Fibroblast of mammary gland (primary cell): ENCODE measurements around the gene COL21A1.

Experiments
- DNase-seq: peaks from one replicate; pipeline ENCODE4 v3.0.0-alpha.2; 2010; ENCODE audit warnings: low read depth
- H3K4me3 ChIP-seq: 2 replicates; pipeline ENCODE4 v1.5.1; 2011; ENCODE audit warnings: low read depth, mild to moderate bottlenecking, low read length, moderate library complexity; ENCODE audit not compliant: control insufficient read depth
- TF ChIP-seq, protein P1 (sequence below): conservative IDR thresholded peaks from 2 replicates; pipeline ENCODE4 v1.5.1; 2011; ENCODE audit warnings: low read depth, low read length, inconsistent platforms; ENCODE audit not compliant: control insufficient read depth, insufficient read depth

Gene COL21A1

DNA sequence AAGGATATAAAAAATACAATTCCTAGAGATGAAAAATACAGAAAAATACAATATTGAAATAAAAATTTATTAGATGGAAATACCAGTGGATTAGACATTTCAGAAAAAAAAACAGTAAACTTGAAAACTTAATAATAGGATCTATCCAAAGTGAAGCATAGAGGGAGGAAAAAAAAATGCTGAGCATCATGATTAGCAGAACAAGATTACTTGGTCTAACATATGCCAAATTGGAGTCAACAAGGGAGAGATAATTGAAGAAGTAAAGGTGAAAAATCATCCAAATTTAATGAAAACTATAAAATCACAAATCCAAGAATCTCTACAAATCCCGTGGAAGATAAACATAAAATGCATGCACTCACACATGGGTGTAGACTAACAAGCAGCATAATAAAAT, 205.8 kb downstream of the COL21A1 start:
- no peak overlapping the region for H3K4me3 ChIP-seq
- no peak for DNase-seq
- TF ChIP-seq, protein P1, sequence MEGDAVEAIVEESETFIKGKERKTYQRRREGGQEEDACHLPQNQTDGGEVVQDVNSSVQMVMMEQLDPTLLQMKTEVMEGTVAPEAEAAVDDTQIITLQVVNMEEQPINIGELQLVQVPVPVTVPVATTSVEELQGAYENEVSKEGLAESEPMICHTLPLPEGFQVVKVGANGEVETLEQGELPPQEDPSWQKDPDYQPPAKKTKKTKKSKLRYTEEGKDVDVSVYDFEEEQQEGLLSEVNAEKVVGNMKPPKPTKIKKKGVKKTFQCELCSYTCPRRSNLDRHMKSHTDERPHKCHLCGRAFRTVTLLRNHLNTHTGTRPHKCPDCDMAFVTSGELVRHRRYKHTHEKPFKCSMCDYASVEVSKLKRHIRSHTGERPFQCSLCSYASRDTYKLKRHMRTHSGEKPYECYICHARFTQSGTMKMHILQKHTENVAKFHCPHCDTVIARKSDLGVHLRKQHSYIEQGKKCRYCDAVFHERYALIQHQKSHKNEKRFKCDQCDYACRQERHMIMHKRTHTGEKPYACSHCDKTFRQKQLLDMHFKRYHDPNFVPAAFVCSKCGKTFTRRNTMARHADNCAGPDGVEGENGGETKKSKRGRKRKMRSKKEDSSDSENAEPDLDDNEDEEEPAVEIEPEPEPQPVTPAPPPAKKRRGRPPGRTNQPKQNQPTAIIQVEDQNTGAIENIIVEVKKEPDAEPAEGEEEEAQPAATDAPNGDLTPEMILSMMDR: no peak

DNA sequence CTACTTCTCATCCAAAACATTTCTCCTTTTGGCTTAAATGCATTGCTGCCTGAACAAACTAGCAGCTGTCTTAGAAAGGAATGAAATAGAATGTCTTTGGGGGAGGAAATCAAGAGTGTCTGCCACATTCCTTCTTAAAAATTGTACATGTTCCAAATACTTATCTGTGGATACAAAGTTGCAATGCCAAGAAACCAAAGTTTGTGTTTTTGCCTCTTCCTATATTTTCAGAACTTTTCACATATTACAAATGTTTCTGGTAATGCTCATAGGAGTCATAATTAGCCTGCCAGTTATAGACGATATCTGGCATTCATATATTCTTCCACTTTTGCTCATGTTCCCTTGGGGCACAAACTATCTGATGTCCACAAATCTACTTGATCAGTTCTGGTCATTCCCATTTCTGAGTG, 206.5 kb downstream of the COL21A1 start:
- TF ChIP-seq, protein P1: no peak

DNA sequence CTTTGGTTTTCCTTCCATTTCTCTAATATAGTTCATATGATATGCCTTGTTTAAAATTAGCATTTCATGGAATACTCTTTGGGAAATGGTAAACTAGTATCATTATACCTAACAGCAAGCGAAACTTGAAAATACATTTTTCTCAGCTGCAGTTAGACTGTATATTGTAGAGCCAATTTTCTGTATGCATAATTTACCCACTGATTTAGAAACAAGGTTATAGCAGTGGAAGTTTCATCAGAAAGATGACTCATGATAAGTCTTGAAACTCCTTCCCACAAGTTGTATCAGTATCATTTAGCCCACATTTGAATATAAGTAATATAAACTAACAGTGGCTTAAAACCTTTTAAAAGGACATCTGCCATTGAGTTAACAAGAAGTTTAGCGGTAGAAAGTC, 207.2 kb downstream of the COL21A1 start:
- TF ChIP-seq, protein P1: no peak
- no peak overlapping the region for H3K4me3 ChIP-seq
- peak; percentile 80 for DNase-seq

More for the DNA sequence above, 206.5 kb downstream of the COL21A1 start:
- DNase-seq: peak; percentile 35
- H3K4me3 ChIP-seq: no peak overlapping the region

DNA sequence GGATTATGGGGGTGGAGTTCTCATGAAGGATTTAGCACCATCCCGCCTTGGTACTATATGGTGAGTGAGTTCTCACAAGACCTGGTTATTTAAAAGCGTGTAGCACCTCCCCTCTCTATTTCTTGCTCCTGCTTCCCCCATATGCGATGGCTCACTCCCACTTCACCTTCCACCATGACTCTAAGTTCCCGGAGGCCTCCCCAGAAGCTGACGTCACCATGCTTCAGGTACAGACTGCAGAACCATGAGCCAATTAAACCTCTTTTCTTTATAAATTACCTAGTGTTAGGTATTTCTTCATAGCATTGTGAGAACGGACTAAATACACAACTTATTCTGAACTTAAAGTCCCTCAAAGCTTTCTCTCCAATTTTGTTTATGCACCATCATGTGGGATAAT, 208.6 kb downstream of the COL21A1 start:
- H3K4me3 ChIP-seq: no peak overlapping the region
- TF ChIP-seq, protein P1: no peak
- DNase-seq: no peak

DNA sequence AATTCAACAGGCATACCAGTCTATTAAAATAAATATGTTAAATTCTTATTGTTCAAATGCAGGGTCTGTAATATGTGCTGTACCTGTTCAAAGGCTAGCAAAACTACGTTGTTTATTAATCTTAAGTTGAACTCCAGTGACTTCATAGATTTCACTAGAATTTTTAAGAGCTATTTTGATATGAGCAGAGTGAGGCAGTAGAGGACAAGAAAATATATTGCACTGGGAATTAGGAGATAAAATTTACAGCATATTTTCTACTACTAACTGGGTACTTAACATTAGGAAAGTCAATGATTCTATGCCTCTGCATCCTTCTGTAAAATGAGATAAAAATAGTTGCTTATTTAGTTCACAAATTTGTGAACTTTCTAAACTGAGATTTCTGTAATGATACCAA, 209.8 kb downstream of the COL21A1 start:
- TF ChIP-seq, protein P1: no peak
- H3K4me3 ChIP-seq: no peak overlapping the region
- DNase-seq: no peak

DNA sequence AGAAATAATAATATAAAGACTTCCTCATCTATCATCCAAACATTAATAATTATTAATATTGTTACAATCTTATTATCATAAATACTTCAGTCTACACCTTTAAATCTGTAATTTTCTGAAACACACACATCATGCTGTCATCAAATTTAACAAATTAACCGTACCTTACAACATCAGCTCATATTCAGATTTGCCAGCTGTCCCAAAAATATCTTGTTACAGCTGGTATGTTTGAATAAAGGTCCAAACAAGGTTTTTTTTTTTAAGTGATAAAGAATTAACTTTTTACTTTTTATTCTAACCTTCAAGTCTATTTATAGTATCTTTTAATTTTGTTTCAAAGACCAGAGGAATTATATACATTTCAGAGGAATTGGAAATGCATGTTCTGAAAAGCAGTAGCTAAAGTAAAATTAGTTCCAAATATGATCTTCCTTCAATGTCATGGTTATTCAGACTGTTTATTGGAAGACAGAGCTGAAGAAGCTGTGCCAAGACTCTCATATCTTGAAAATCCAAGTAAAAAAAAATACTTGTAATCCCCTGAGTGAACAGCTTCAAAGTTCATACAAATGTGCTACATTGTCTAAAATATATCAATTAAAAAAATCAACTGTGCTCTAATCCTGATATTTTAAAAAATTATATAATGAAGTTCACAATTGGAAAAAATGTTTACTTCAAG, 210.3 kb downstream of the COL21A1 start:
- no peak for DNase-seq
- no peak overlapping the region for H3K4me3 ChIP-seq
- TF ChIP-seq, protein P1: no peak
